Prostate gland (tissue), 2 donors: ENCODE results near the gene NRM.

Experiments
- CTCF ChIP-seq, 4 experiments: fragments of 200-600 bp in 2 of 4; fragments of 450-650 bp in 2 of 4; sonication (generic) in 2 of 4; IDR thresholded peaks; 1 replicate in 3 of 4; 2 replicates in 1 of 4; pipeline ENCODE4 v1.5.1; 2016 to 2019; ENCODE audit warnings: antibody characterized with exemption in 4 of 4, mild to moderate bottlenecking in 2 of 4, moderate library complexity in 2 of 4
- POLR2AphosphoS5 ChIP-seq: sonication (generic); formaldehyde crosslinking; IDR thresholded peaks from one replicate; pipeline ENCODE4 v1.6.1; 2017; ENCODE audit warnings: antibody characterized with exemption

- no peak for TF ChIP-seq CTCF (IDR thresholded peaks at IDR 0.05)
- TF ChIP-seq POLR2AphosphoS5, result no peak
These were observed 12.2 kb upstream of the NRM start for GRCh38 chr6:30703011-30703410.
